GM18519 (cell line): ENCODE data around the gene UQCRH.

ENCODE experiments used
- ATAC-seq: cut with Tn5 transposase; IDR thresholded peaks from one replicate; pipeline ENCODE4 v1.9.1; 2021; ENCODE audit warnings: mild to moderate bottlenecking, moderate library complexity; ENCODE audit not compliant: unreplicated experiment, low FRiP score

The UQCRH gene

GRCh38 chr1:46303038-46303871 is at the start of gene UQCRH, which contains the start of gene LRRC41:
Gene UQCRH (plus strand): TSS chr1:46303698. CDS start chr1:46303767, 69 bp downstream.
Gene LRRC41 (minus strand): TSS chr1:46303616. CDS start chr1:46303322, 294 bp downstream.
- ATAC-seq = peak; percentile 76

GRCh38 chr1:46254668-46255067 is 48.8 kb upstream of the UQCRH start:
- ATAC-seq = no peak

- no peak for ATAC-seq
These were observed 47.0 kb upstream of the UQCRH start for GRCh38 chr1:46256523-46256922.

GRCh38 chr1:46262508-46262907 is 41.0 kb upstream of the UQCRH start:
- no peak for ATAC-seq

- no peak for ATAC-seq
These were observed 40.4 kb upstream of the UQCRH start for GRCh38 chr1:46263146-46263545.

- no peak for ATAC-seq
These were observed 34.9 kb upstream of the UQCRH start for GRCh38 chr1:46268578-46268977.

- no peak for ATAC-seq
These were observed 29.1 kb upstream of the UQCRH start for GRCh38 chr1:46274225-46275029.

GRCh38 chr1:46275030-46275337 is 28.5 kb upstream of the UQCRH start:
- no peak for ATAC-seq

GRCh38 chr1:46277658-46278373 is 25.7 kb upstream of the UQCRH start:
- no peak for ATAC-seq

- ATAC-seq = no peak
These were observed 24.7 kb upstream of the UQCRH start for GRCh38 chr1:46278807-46279206.

GRCh38 chr1:46280092-46280491 is 23.4 kb upstream of the UQCRH start:
- no peak for ATAC-seq

- no peak for ATAC-seq
These were observed 22.5 kb upstream of the UQCRH start for GRCh38 chr1:46281021-46281420.

GRCh38 chr1:46284058-46284457 is 19.4 kb upstream of the UQCRH start:
- no peak for ATAC-seq

- ATAC-seq = no peak
These were observed 18.6 kb upstream of the UQCRH start for GRCh38 chr1:46284597-46285564.

- ATAC-seq = no peak
These were observed 17.6 kb upstream of the UQCRH start for GRCh38 chr1:46285730-46286477.

- no peak for ATAC-seq
These were observed 14.9 kb upstream of the UQCRH start for GRCh38 chr1:46288485-46289133.

- ATAC-seq = no peak
These were observed 14.4 kb upstream of the UQCRH start for GRCh38 chr1:46289134-46289494.

GRCh38 chr1:46289976-46290375 is 13.5 kb upstream of the UQCRH start:
- ATAC-seq = no peak

GRCh38 chr1:46295306-46295705 is 8.2 kb upstream of the UQCRH start:
- no peak for ATAC-seq
